GM10266 (cell line): ENCODE results near the gene ZNF100.
"Not testable (repeated sequence)": the region's sequence is repeated elsewhere in the genome, so short reads cannot be mapped to it uniquely, and the experiment has no call there.

Experiments
- DNase-seq: peaks from one replicate; pipeline ENCODE4 v3.0.0; 2012; ENCODE audit errors: extremely low spot score
- TF ChIP-seq, protein P1 (sequence below): IDR thresholded peaks from 2 replicates; pipeline ENCODE4 v1.5.1; 2012; ENCODE audit warnings: mild to moderate bottlenecking, low read depth; ENCODE audit not compliant: control insufficient read depth, insufficient read depth; ENCODE audit errors: missing control alignments

ZNF100 gene

GRCh38 chr19:21677696-21678418 lies 89.5 kb downstream of the ZNF100 start:
- TF ChIP-seq, protein P1, sequence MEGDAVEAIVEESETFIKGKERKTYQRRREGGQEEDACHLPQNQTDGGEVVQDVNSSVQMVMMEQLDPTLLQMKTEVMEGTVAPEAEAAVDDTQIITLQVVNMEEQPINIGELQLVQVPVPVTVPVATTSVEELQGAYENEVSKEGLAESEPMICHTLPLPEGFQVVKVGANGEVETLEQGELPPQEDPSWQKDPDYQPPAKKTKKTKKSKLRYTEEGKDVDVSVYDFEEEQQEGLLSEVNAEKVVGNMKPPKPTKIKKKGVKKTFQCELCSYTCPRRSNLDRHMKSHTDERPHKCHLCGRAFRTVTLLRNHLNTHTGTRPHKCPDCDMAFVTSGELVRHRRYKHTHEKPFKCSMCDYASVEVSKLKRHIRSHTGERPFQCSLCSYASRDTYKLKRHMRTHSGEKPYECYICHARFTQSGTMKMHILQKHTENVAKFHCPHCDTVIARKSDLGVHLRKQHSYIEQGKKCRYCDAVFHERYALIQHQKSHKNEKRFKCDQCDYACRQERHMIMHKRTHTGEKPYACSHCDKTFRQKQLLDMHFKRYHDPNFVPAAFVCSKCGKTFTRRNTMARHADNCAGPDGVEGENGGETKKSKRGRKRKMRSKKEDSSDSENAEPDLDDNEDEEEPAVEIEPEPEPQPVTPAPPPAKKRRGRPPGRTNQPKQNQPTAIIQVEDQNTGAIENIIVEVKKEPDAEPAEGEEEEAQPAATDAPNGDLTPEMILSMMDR = no peak
- DNase-seq = no peak

DNA sequence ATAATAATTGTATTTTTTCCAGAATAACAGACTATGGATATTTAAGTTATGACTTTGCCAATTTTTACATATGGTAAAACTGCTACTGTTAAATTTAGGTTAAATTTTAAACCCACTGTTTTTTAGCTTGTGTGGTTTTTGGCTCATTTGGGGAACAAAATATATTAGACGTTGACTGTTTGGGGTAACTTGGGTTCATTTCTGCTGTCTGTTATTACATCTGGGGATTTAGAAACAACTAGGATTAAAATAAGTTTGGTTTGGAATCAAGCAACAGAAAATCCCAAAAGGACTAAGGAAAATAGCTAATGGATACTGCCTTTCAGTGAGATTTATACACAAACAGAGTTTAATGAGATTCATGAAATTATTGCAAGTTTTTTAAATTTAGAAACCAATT lies 92.9 kb downstream of the ZNF100 start:
- no peak for DNase-seq
- TF ChIP-seq, protein P1 = no peak

DNA sequence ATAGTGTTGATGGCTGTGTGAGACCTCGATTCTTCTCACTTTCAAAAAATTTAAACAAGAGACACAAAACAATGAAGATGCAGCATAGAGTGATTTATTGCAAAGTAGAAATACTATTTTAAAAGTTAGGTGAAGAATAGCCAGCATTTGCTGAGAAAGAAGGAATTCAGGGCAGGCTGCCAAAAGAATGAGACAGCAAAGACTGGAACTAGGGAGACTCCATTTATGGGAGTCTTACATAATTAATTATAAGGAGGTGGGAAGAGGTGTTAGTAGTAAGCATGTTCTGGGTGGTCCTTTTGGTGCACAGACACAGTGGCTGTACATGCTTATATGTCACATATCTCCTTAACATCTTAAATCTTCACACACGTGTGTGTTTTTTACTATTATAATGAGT lies 93.9 kb downstream of the ZNF100 start:
- not testable (repeated sequence) for DNase-seq
